NOMO-1 treated with dmso at 0.1 percent for 144 hours (cell line): ENCODE data around the gene GLYAT.
"Not testable (repeated sequence)": the region's sequence is repeated elsewhere in the genome, so short reads cannot be mapped to it uniquely, and the experiment has no call there.

ENCODE experiments used
- DNase-seq: peaks from one replicate; lab custom pipeline; 2025; ENCODE audit not compliant: unreplicated experiment; lab: John Stamatoyannopoulos, UW

The GLYAT gene

GRCh38 chr11:58744988-58745704 lies 13.4 kb upstream of the GLYAT start:
- DNase-seq = no peak

- DNase-seq = no peak
Observed at GRCh38 chr11:58742981-58743880, 11.5 kb upstream of the GLYAT start.

GRCh38 chr11:58742140-58742539 lies 10.4 kb upstream of the GLYAT start:
- no peak for DNase-seq

GRCh38 chr11:58741127-58741526 lies 9.4 kb upstream of the GLYAT start:
- DNase-seq = no peak

GRCh38 chr11:58740447-58740846 lies 8.7 kb upstream of the GLYAT start:
- no peak for DNase-seq

GRCh38 chr11:58739725-58740430 lies 8.1 kb upstream of the GLYAT start:
- no peak for DNase-seq

- no peak for DNase-seq
Observed at GRCh38 chr11:58734681-58735490, 3.1 kb upstream of the GLYAT start.

- DNase-seq = no peak
Observed at GRCh38 chr11:58730507-58731089, 1.1 kb downstream of the GLYAT start.

- no peak for DNase-seq
Observed at GRCh38 chr11:58727415-58727797, 4.3 kb downstream of the GLYAT start.

GRCh38 chr11:58726737-58727414 lies 4.9 kb downstream of the GLYAT start:
- DNase-seq = peak; percentile 6

- DNase-seq = no peak
Observed at GRCh38 chr11:58719406-58720117, 12.2 kb downstream of the GLYAT start.

- no peak for DNase-seq
Observed at GRCh38 chr11:58712531-58712930, 19.2 kb downstream of the GLYAT start.

GRCh38 chr11:58711832-58712231 lies 19.9 kb downstream of the GLYAT start:
- DNase-seq = no peak

GRCh38 chr11:58707767-58708166 lies 24.0 kb downstream of the GLYAT start:
- no peak for DNase-seq

- DNase-seq = not testable (repeated sequence)
Observed at GRCh38 chr11:58696825-58697224, 34.9 kb downstream of the GLYAT start.

- DNase-seq = no peak
Observed at GRCh38 chr11:58693026-58693425, 38.7 kb downstream of the GLYAT start.

GRCh38 chr11:58691675-58692074 lies 40.1 kb downstream of the GLYAT start:
- no peak for DNase-seq

GRCh38 chr11:58688789-58689503 lies 42.8 kb downstream of the GLYAT start:
- no peak for DNase-seq
